ENCODE data around the gene CRAT.
"Not testable (repeated sequence)": the region's sequence is repeated elsewhere in the genome, so short reads cannot be mapped to it uniquely, and the experiment has no call there.

CRAT gene

DNA sequence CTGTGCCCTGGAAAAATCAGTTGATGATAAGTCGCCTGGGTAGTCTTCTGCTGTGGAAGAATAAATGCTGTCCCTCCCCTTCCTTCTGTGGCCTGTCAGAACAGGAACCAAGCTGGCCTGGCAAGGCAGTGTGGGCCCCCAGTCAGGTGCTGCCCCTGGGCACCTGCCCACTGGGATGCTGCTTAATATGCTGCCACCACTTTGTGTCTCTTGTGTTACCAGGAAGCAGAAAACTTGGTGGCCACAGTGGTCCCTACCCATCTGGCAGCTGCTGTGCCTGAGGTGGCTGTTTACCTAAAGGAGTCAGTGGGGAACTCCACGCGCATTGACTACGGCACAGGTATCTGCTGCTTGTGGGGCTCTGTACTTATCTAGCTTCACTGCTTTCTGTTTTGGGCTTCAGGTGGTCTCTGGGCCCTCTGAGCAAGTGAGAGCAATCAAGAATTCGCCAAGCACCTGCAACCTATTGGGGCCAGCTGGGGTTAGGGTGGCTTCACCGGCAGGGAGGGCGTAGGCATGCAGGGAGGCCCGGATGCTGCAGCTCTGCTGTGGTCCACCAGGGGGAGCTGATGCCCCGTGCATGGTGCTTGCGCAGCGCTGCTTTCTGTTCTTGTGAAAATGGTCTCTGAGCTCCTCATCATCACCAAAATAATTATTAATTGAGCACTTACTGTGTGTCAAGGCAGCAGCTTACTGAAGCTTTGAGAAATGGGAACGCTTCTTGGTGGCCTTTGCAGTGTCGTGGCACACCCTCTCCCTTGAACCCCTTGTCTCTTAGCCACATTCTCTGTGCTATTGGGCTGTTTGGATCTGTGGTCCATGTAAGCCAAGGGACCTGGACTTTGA is 20.9 kb upstream of the CRAT start:
- 42% methylated on average over 12 of the region's 13 CpGs for whole genome bisulfite sequencing
- peaks cover 46 to 76% of the 10 kb centered on the region in 2 experiments for H3K36me3 ChIP-seq (ENCODE audit: control insufficient read depth in 1 of 2, insufficient read depth in 2 of 2, low read depth in 1 of 2, low read length in 2 of 2)
- no peak overlapping the region for H4K91ac ChIP-seq (ENCODE audit: low read length)
- no peak overlapping the region for H2BK120ac ChIP-seq (ENCODE audit: low read depth, low read length)
- H3K9ac ChIP-seq (ENCODE audit: low read length) = peak overlapping the region; percentile 8
- peak overlapping the region; percentile 12 for H2AK5ac ChIP-seq (ENCODE audit: low read length, severe bottlenecking)
- H3K4me2 ChIP-seq (ENCODE audit: low read length, poor library complexity, severe bottlenecking) = no peak overlapping the region
- H2BK15ac ChIP-seq (ENCODE audit: low read depth, poor library complexity, severe bottlenecking) = no peak overlapping the region
- peaks cover 11% of the 10 kb centered on the region for H3K4me1 ChIP-seq (ENCODE audit: control insufficient read depth, insufficient read depth, low read depth, low read length)
- H3K4me3 ChIP-seq (ENCODE audit: insufficient read depth in 1 of 2, low read depth in 1 of 2, low read length in 2 of 2) = no peak overlapping the region
- H3K14ac ChIP-seq (ENCODE audit: low read length in 2 of 2) = no peak overlapping the region
- no peak overlapping the region for H2BK12ac ChIP-seq (ENCODE audit: low read length in 2 of 2)
- H4K8ac ChIP-seq (ENCODE audit: low read length) = peak overlapping the region; percentile 57
- H3K4ac ChIP-seq (ENCODE audit: low read depth in 1 of 2, low read length in 2 of 2) = no peak overlapping the region
- no peak overlapping the region for H3K18ac ChIP-seq (ENCODE audit: low read depth in 1 of 2, low read length in 2 of 2)
- H3K9me3 ChIP-seq (ENCODE audit: control insufficient read depth, low read length) = no peaks in the 10 kb centered on the region
- no peak overlapping the region for H2BK5ac ChIP-seq (ENCODE audit: low read depth, low read length, poor library complexity, severe bottlenecking)
- H2AFZ ChIP-seq (ENCODE audit: low read depth, low read length) = no peak overlapping the region
- no peak overlapping the region for H3K23ac ChIP-seq (ENCODE audit: low read length in 2 of 2)
- H3K79me1 ChIP-seq (replicated peaks; ENCODE audit: low read length, poor library complexity, severe bottlenecking) = peaks cover 27% of the 10 kb centered on the region
- no peaks in the 10 kb centered on the region for H3K27me3 ChIP-seq (ENCODE audit: control insufficient read depth in 1 of 2, insufficient read depth in 1 of 2, low read length in 2 of 2)
- peak; percentile 68 for DNase-seq
- no peak overlapping the region for H3K27ac ChIP-seq (ENCODE audit: low read length, poor library complexity, severe bottlenecking)

DNA sequence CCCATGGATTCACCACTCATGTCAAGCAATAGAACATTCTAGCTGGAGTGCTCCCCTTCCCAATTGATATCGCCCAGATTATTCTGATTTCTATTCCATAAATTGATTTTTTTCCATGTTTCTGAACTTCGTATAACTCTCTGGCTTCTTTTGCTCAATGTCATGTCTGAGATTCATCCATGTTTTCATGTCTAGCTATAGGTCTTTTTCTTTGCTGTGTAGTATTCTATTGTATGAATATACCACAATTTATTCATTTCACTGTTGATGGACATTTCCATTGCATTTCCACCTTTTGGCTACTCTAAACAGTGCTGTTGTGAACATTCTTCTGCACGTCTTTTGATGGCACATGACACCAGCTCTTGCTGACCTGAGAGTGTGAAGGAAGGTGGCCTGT is 20.2 kb upstream of the CRAT start:
- Histone ChIP-seq H3K4me3 (ENCODE audit: insufficient read depth in 1 of 2, low read depth in 1 of 2, low read length in 2 of 2) (no peak overlapping the region), H3K4me2 (ENCODE audit: low read length, poor library complexity, severe bottlenecking) (no peak overlapping the region), H3K36me3 (ENCODE audit: control insufficient read depth in 1 of 2, insufficient read depth in 2 of 2, low read depth in 1 of 2, low read length in 2 of 2) (peaks cover 42 to 72% of the 10 kb centered on the region in 2 experiments), H2AK5ac (ENCODE audit: low read length, severe bottlenecking) (no peak overlapping the region), H2AFZ (ENCODE audit: low read depth, low read length) (no peak overlapping the region), H3K4me1 (ENCODE audit: control insufficient read depth, insufficient read depth, low read depth, low read length) (peaks cover 12% of the 10 kb centered on the region), H3K9ac (ENCODE audit: low read length) (no peak overlapping the region), H2BK12ac (ENCODE audit: low read length in 2 of 2) (no peak overlapping the region), H3K14ac (ENCODE audit: low read length in 2 of 2) (no peak overlapping the region), H3K18ac (ENCODE audit: low read depth in 1 of 2, low read length in 2 of 2) (no peak overlapping the region), H2BK5ac (ENCODE audit: low read depth, low read length, poor library complexity, severe bottlenecking) (no peak overlapping the region), H3K4ac (ENCODE audit: low read depth in 1 of 2, low read length in 2 of 2) (no peak overlapping the region), H3K27ac (ENCODE audit: low read length, poor library complexity, severe bottlenecking) (no peak overlapping the region), H3K9me3 (ENCODE audit: control insufficient read depth, low read length) (no peaks in the 10 kb centered on the region), H2BK120ac (ENCODE audit: low read depth, low read length) (no peak overlapping the region), H2BK15ac (ENCODE audit: low read depth, poor library complexity, severe bottlenecking) (no peak overlapping the region), H3K79me1 (replicated peaks; ENCODE audit: low read length, poor library complexity, severe bottlenecking) (peaks cover 27% of the 10 kb centered on the region), H4K91ac (ENCODE audit: low read length) (no peak overlapping the region), H4K8ac (ENCODE audit: low read length) (no peak overlapping the region), H3K27me3 (ENCODE audit: control insufficient read depth in 1 of 2, insufficient read depth in 1 of 2, low read length in 2 of 2) (no peaks in the 10 kb centered on the region), H3K23ac (ENCODE audit: low read length in 2 of 2) (no peak overlapping the region)
- WGBS = 97% methylated on average over 2 of the region's 3 CpGs
- DNase-seq = no peak

DNA sequence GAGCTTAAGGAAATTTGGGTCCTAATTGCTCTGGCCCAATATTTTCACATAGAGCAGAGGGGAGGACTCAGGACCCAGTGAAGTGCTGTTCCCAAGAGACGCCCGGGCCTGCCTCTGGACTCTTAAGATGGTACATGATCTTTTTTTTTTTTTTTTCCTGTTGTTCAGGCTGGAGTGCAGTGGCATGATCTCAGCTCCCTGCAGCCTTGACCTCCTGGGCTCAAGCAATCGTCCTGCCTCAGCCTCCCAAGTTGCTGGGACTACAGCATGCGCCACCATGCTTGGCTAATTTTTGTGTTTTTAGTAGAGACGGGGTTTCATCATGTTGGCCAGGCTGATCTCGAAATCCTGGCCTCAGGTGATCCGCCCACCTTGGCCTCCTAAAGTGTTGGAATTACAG is 19.7 kb upstream of the CRAT start:
- DNase-seq; H3K9me3 ChIP-seq (ENCODE audit: control insufficient read depth, low read length); H3K23ac ChIP-seq (ENCODE audit: low read length in 2 of 2); H2BK5ac ChIP-seq (ENCODE audit: low read depth, low read length, poor library complexity, severe bottlenecking); H3K27me3 ChIP-seq (ENCODE audit: control insufficient read depth in 1 of 2, insufficient read depth in 1 of 2, low read length in 2 of 2); H2BK120ac ChIP-seq (ENCODE audit: low read depth, low read length); H3K4ac ChIP-seq (ENCODE audit: low read depth in 1 of 2, low read length in 2 of 2); H3K27ac ChIP-seq (ENCODE audit: low read length, poor library complexity, severe bottlenecking); H3K4me2 ChIP-seq (ENCODE audit: low read length, poor library complexity, severe bottlenecking); H3K14ac ChIP-seq (ENCODE audit: low read length in 2 of 2); H4K8ac ChIP-seq (ENCODE audit: low read length); H4K91ac ChIP-seq (ENCODE audit: low read length); H2AFZ ChIP-seq (ENCODE audit: low read depth, low read length); H3K4me3 ChIP-seq (ENCODE audit: insufficient read depth in 1 of 2, low read depth in 1 of 2, low read length in 2 of 2); H3K18ac ChIP-seq (ENCODE audit: low read depth in 1 of 2, low read length in 2 of 2); H3K9ac ChIP-seq (ENCODE audit: low read length); H2BK15ac ChIP-seq (ENCODE audit: low read depth, poor library complexity, severe bottlenecking); H2BK12ac ChIP-seq (ENCODE audit: low read length in 2 of 2): not testable (repeated sequence)
- peaks cover 25% of the 10 kb centered on the region for H3K79me1 ChIP-seq (replicated peaks; ENCODE audit: low read length, poor library complexity, severe bottlenecking)
- H3K36me3 ChIP-seq (ENCODE audit: control insufficient read depth in 1 of 2, insufficient read depth in 2 of 2, low read depth in 1 of 2, low read length in 2 of 2) = peaks cover 38 to 67% of the 10 kb centered on the region in 2 experiments
- peak overlapping the region; percentile 16 for H2AK5ac ChIP-seq (ENCODE audit: low read length, severe bottlenecking)
- WGBS = 94% methylated on average over 7 of the region's 7 CpGs
- H3K4me1 ChIP-seq (ENCODE audit: control insufficient read depth, insufficient read depth, low read depth, low read length) = peaks cover 12% of the 10 kb centered on the region

DNA sequence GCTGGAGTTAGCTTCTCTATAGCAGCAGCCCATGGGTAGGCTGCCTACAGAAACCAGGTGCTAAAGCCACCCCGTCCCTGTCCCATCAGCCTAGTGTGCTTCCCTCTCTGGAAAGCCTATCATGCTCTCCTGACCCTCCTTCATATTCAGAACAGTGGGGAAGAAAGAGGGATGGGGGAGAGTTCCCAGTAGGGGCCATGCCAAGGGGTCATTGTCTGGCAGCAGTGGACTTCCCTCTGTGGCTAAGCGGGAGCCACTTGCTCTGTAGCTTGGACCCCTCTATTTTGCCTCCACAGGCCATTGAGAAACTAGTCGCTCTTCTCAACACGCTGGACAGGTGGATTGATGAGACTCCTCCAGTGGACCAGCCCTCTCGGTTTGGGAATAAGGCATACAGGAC is 18.1 kb upstream of the CRAT start:
- Histone ChIP-seq H3K36me3 (ENCODE audit: control insufficient read depth in 1 of 2, insufficient read depth in 2 of 2, low read depth in 1 of 2, low read length in 2 of 2) (peaks cover 42 to 67% of the 10 kb centered on the region in 2 experiments), H2BK15ac (ENCODE audit: low read depth, poor library complexity, severe bottlenecking) (no peak overlapping the region), H4K91ac (ENCODE audit: low read length) (no peak overlapping the region), H3K79me1 (replicated peaks; ENCODE audit: low read length, poor library complexity, severe bottlenecking) (peaks cover 25% of the 10 kb centered on the region), H3K18ac (ENCODE audit: low read depth in 1 of 2, low read length in 2 of 2) (no peak overlapping the region), H4K8ac (ENCODE audit: low read length) (no peak overlapping the region), H3K27me3 (ENCODE audit: control insufficient read depth in 1 of 2, insufficient read depth in 1 of 2, low read length in 2 of 2) (no peaks in the 10 kb centered on the region), H3K4me1 (ENCODE audit: control insufficient read depth, insufficient read depth, low read depth, low read length) (peaks cover 18% of the 10 kb centered on the region), H3K27ac (ENCODE audit: low read length, poor library complexity, severe bottlenecking) (no peak overlapping the region), H2BK120ac (ENCODE audit: low read depth, low read length) (no peak overlapping the region), H2BK5ac (ENCODE audit: low read depth, low read length, poor library complexity, severe bottlenecking) (no peak overlapping the region), H3K4ac (ENCODE audit: low read depth in 1 of 2, low read length in 2 of 2) (no peak overlapping the region), H2AFZ (ENCODE audit: low read depth, low read length) (no peak overlapping the region), H3K9ac (ENCODE audit: low read length) (no peak overlapping the region), H2BK12ac (ENCODE audit: low read length in 2 of 2) (no peak overlapping the region), H3K23ac (ENCODE audit: low read length in 2 of 2) (no peak overlapping the region), H3K4me3 (ENCODE audit: insufficient read depth in 1 of 2, low read depth in 1 of 2, low read length in 2 of 2) (no peak overlapping the region), H2AK5ac (ENCODE audit: low read length, severe bottlenecking) (no peak overlapping the region), H3K9me3 (ENCODE audit: control insufficient read depth, low read length) (no peaks in the 10 kb centered on the region), H3K14ac (ENCODE audit: low read length in 2 of 2) (no peak overlapping the region), H3K4me2 (ENCODE audit: low read length, poor library complexity, severe bottlenecking) (no peak overlapping the region)
- no peak for DNase-seq
- 93% methylated on average over 4 of the region's 5 CpGs for WGBS
